Measurements from ENCODE around the gene CCDC180. TPM values are rescaled to one million over a fixed set of nuclear protein-coding genes. Genes with fewer than 3 reads are reported as not detected.

The CCDC180 gene
- total and polyA plus RNA-seq, 11 donors, result 0.55 to 5.3 (median 2.2) TPM

GRCh38 chr9:97297889-97298288, 9.6 kb upstream of the CCDC180 start:
- peaks cover 0 to 15% (median 3%) of the 10 kb centered on the region in 12 donors for H3K9me3 ChIP-seq
- peaks cover 0 to 27% (median 20%) of the 10 kb centered on the region in 12 donors for H3K4me1 ChIP-seq
- no peak for DNase-seq
- H3K27ac ChIP-seq, result no peak overlapping the region
- H3K27me3 ChIP-seq, result no peaks in the 10 kb centered on the region
- no peak overlapping the region for H3K4me3 ChIP-seq
- intact Hi-C loops (cut with DNase I), result no loop called here
- TF ChIP-seq POLR2A (IDR thresholded peaks at IDR 0.05) (no peak), CTCF (IDR thresholded peaks at IDR 0.05) (no peak)
- ATAC-seq, result no peak
- 71 to 100% (median 98%) methylated on average over 2 of the region's 2 CpGs for WGBS, 4 donors
- peaks cover 0 to 10% (median 0%) of the 10 kb centered on the region in 9 donors for H3K36me3 ChIP-seq

- H3K4me1 ChIP-seq, result peaks cover 0 to 8% (median 2%) of the 10 kb centered on the region in 12 donors
- TF ChIP-seq CTCF (IDR thresholded peaks at IDR 0.05) (no peak), POLR2A (IDR thresholded peaks at IDR 0.05) (no peak)
- H3K4me3 ChIP-seq, result no peak overlapping the region
- peaks cover 0 to 6% (median 0%) of the 10 kb centered on the region in 9 donors for H3K36me3 ChIP-seq
- H3K27me3 ChIP-seq, result no peaks in the 10 kb centered on the region
- WGBS, 4 donors, result 89 to 97% (median 94%) methylated on average over 2 of the region's 2 CpGs
- DNase-seq (no peak), ATAC-seq (no peak)
- H3K27ac ChIP-seq, result no peak overlapping the region
- H3K9me3 ChIP-seq, result peaks cover 0 to 15% (median 3%) of the 10 kb centered on the region in 12 donors
- intact Hi-C loops (cut with DNase I), result no loop called here
These were observed 7.5 kb upstream of the CCDC180 start for GRCh38 chr9:97299809-97300414.

DNA sequence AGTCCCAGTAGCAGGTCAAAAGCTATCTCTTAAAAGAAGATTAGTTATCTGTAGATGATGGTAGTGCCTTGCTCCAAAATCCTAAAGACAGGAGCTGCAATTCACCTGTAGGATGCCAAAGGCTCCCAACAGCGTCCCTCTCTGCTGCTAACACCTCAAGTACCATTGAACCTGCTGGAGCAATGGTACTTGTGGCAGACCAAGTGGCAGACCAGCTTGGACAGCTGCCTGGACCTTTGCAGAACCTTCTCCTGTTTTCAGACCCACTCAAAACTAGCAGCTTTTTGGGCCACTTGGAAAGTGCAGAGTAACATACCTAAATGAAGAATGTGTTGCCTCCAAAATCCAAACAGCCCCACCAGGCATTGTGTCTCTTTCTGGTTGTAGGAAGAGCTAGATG, 6.9 kb upstream of the CCDC180 start:
- 96 to 100% (median 97%) methylated on average over 1 of the region's 1 CpG; no CpG with 5 or more reads in 1 of the 4 donors for WGBS, 4 donors
- H3K27ac ChIP-seq, result no peak overlapping the region
- H3K4me3 ChIP-seq, result no peak overlapping the region
- DNase-seq (no peak), ATAC-seq (no peak)
- no peaks in the 10 kb centered on the region for H3K27me3 ChIP-seq
- TF ChIP-seq CTCF (IDR thresholded peaks at IDR 0.05) (no peak), POLR2A (IDR thresholded peaks at IDR 0.05) (no peak)
- H3K36me3 ChIP-seq, result peaks cover 0 to 6% (median 0%) of the 10 kb centered on the region in 9 donors
- intact Hi-C loops (cut with DNase I), result no loop called here
- H3K9me3 ChIP-seq, result peaks cover 0 to 15% (median 3%) of the 10 kb centered on the region in 12 donors
- H3K4me1 ChIP-seq, result peaks cover 0 to under 1% (median 0%) of the 10 kb centered on the region in 12 donors

DNA sequence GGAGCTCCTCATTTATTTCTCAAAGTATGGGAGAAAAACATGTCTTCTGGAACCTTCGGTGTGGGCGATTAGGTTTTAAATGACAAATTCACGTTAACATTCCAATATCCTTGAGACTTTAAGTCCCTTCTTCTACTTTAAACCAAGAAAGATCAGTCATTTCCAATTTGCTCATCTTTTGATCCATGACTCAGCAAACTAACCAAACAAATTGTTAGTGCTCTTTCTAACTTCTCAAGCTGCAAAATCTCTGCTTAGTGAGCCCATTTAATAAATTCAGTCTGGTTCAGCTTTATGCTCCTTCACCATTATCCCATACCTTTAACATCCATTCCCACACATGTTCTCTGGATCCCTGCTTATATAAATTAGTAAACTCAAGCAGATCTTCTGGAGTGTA, 5.5 kb upstream of the CCDC180 start:
- no peak overlapping the region for H3K4me3 ChIP-seq
- H3K27me3 ChIP-seq, result peaks cover 0 to 8% (median 0%) of the 10 kb centered on the region in 9 donors
- peaks cover 0 to 5% (median 2%) of the 10 kb centered on the region in 12 donors for H3K4me1 ChIP-seq
- WGBS, 4 donors, result 95 to 99% (median 96%) methylated on average over 3 of the region's 3 CpGs
- TF ChIP-seq POLR2A (IDR thresholded peaks at IDR 0.05) (no peak), CTCF (IDR thresholded peaks at IDR 0.05) (no peak)
- H3K9me3 ChIP-seq, result peaks cover 0 to 15% (median 3%) of the 10 kb centered on the region in 12 donors
- DNase-seq (no peak), ATAC-seq (no peak)
- H3K27ac ChIP-seq, result no peak overlapping the region
- intact Hi-C loops (cut with DNase I), result no loop called here
- H3K36me3 ChIP-seq, result peaks cover 0 to 6% (median 0%) of the 10 kb centered on the region in 9 donors

Data from heart left ventricle (tissue), 16 donors.